Measurements from ENCODE around the gene BAZ1B. TPM values are rescaled to one million over a fixed set of nuclear protein-coding genes. Genes with fewer than 3 reads are reported as not detected.

The BAZ1B gene
- total RNA-seq, 2 donors from 2014 or later = 28.3 to 32.3 TPM

DNA sequence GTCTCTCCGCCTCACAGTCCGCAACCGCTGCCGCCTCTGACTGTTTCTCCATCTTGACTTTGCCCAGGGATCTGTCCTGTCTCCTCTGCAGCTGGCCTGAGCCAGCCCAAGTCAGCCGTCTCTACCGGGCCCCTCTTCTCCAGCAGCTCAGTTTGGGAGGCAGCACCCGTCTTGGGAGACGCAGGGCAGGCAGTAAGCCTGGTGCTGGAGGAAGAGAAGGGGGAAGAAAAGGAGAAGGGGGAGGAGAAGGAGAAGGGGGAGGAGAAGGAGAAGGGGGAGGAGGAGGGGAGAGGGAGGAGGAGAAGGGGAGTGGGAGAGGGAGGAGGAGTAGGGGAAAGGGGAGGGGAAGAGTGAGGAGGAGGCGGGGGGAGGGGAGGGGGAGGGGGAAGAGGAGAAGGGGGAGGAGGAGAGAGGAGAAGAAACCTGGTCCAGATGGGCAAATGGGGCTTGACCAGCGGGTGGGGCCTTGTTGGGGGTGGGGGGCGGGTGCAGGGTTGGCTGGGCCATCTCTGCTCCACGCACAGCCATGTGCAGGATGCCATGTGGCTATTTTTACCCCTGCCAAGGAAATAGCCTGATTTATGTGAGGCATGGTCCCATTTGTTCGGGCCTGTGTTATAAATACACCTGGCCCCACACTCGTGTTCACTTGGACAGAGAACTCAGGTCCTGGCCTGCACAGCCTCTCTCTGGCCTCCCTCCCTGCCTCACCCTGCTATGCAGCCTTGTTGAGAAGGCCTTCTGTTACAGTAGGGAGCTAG, 124.4 kb downstream of the BAZ1B start:
- Histone ChIP-seq H3K9me3 (no peaks in the 10 kb centered on the region), H3K36me3 (replicated peaks in 1 of 2; ENCODE audit: insufficient read depth in 1 of 2, low read depth in 2 of 2) (no peaks in the 10 kb centered on the region), H3K4me3 (no peak overlapping the region), H3K27me3 (no peaks in the 10 kb centered on the region), H3K27ac (no peak overlapping the region), H3K4me1 (no peaks in the 10 kb centered on the region)
- intact Hi-C loops (cut with DNase I) = no loop called here
- DNase-seq (no peak), ATAC-seq (no peak)
- 66 to 69% methylated on average over 8 to 13 of the region's 14 CpGs for WGBS, 2 donors
- no peak for TF ChIP-seq POLR2A (IDR thresholded peaks at IDR 0.05)
- TF ChIP-seq, protein P1, sequence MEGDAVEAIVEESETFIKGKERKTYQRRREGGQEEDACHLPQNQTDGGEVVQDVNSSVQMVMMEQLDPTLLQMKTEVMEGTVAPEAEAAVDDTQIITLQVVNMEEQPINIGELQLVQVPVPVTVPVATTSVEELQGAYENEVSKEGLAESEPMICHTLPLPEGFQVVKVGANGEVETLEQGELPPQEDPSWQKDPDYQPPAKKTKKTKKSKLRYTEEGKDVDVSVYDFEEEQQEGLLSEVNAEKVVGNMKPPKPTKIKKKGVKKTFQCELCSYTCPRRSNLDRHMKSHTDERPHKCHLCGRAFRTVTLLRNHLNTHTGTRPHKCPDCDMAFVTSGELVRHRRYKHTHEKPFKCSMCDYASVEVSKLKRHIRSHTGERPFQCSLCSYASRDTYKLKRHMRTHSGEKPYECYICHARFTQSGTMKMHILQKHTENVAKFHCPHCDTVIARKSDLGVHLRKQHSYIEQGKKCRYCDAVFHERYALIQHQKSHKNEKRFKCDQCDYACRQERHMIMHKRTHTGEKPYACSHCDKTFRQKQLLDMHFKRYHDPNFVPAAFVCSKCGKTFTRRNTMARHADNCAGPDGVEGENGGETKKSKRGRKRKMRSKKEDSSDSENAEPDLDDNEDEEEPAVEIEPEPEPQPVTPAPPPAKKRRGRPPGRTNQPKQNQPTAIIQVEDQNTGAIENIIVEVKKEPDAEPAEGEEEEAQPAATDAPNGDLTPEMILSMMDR (IDR thresholded peaks at IDR 0.05) = no peak

DNA sequence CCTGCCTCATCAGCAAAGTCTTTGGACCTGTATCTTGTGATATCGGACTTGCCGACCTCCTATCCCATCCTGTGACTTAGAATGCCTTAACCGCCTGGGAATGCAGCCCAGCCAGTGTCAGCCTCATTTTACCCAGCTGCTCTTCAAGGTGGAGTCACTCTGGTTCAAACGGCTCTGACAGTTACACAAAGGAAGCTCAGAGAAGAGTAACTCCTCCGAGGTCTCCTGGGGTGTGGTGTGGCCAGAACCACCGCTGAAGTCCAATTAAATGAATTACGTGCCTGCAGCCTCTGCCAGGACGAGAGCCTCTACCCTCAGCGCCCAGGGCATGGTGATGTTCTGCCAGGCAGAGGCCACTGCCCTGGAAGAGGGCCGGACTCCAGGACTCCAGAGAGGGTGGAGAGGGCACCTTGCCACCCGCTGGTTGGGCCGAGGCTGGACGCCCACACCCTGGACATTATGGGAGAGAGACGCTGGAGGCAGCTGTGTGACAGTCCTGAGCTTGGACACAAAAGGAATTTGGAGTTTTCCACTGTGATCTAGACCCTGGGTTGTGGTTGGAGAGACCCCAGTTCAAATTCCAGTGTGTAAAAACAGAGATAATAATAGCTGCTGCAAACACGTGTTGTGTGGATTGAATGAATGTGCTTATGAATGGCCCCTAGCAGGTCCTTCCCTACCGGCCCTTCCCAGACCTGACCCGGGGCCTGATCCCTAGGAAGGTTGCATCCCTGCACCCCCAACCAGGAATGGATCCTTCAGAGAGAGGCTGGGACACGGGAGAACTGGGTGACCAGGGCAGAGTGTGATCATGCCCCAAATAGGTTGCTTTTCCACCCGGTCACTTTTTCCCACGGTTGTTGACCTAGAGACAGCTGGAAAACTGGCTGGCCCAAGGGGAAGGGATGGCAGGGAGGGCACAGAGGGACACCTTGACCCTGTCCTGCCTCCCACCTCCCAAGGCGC, 126.3 kb downstream of the BAZ1B start:
- Histone ChIP-seq H3K4me3 (no peak overlapping the region), H3K27me3 (no peaks in the 10 kb centered on the region), H3K36me3 (replicated peaks in 1 of 2; ENCODE audit: insufficient read depth in 1 of 2, low read depth in 2 of 2) (no peaks in the 10 kb centered on the region), H3K4me1 (no peaks in the 10 kb centered on the region), H3K9me3 (no peaks in the 10 kb centered on the region), H3K27ac (no peak overlapping the region)
- no peak for DNase-seq
- TF ChIP-seq, protein P1 (IDR thresholded peaks at IDR 0.05) = no peak
- no peak for TF ChIP-seq POLR2A (IDR thresholded peaks at IDR 0.05)
- WGBS, 2 donors = 63 to 77% methylated on average over 15 to 21 of the region's 21 CpGs
- no peak for ATAC-seq
- intact Hi-C loops (cut with DNase I) = no loop called here

DNA sequence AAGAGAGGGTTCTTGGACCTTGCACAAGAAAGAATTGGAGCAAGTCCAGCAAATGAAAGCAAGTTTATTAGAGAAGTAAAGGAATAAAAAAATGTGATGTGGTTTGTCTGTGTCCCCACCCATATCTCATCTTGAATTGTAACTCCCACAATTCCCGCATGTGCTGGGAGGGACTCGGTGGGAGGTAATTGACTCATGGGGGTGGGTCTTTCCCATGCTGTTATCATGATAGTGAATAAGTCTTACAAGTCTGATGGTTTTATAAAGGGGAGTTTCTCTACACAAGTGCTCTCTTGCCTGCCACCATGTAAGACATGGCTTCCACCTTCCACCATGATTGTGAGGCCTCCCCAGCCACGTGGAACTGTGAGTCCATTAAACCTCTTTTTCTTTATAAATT, 127.7 kb downstream of the BAZ1B start:
- H3K9me3 ChIP-seq = no peaks in the 10 kb centered on the region
- no peak for TF ChIP-seq POLR2A (IDR thresholded peaks at IDR 0.05)
- TF ChIP-seq, protein P1 (IDR thresholded peaks at IDR 0.05) = no peak
- H3K27ac ChIP-seq = no peak overlapping the region
- no peaks in the 10 kb centered on the region for H3K36me3 ChIP-seq (replicated peaks in 1 of 2; ENCODE audit: insufficient read depth in 1 of 2, low read depth in 2 of 2)
- no peak for ATAC-seq
- DNase-seq = no peak
- no peak overlapping the region for H3K4me3 ChIP-seq
- WGBS, 2 donors = 48 to 60% methylated on average over 3 of the region's 3 CpGs
- intact Hi-C loops (cut with DNase I) = no loop called here
- H3K4me1 ChIP-seq = no peaks in the 10 kb centered on the region
- no peaks in the 10 kb centered on the region for H3K27me3 ChIP-seq

DNA sequence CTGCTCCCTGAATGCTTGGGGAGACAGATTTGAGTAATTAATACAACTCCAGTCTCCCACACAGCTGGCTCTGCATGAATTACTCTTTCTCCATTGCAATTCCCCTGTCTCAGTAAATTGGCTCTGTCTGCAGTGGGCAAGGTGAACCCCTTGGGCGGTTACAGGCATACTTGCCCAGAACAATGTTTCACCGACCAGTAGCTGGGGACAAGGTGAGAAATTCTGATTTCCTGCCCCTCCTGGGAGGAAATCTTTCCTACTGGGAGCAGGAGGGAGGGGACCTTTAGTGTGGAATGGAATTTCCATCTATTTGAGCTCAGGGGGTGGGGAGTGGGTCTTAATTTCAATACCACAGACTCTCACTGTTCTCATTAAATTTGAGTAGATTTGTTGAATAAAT, 130.7 kb downstream of the BAZ1B start:
- Histone ChIP-seq H3K9me3 (peaks cover 0 to 12% (median 3%) of the 10 kb centered on the region in 3 donors), H3K27me3 (no peaks in the 10 kb centered on the region), H3K4me3 (no peak overlapping the region), H3K27ac (no peak overlapping the region), H3K4me1 (no peaks in the 10 kb centered on the region), H3K36me3 (replicated peaks in 1 of 2; ENCODE audit: insufficient read depth in 1 of 2, low read depth in 2 of 2) (no peaks in the 10 kb centered on the region)
- DNase-seq (no peak), ATAC-seq (no peak)
- intact Hi-C loops (cut with DNase I) = no loop called here
- TF ChIP-seq POLR2A (IDR thresholded peaks at IDR 0.05) = no peak
- TF ChIP-seq, protein P1 (IDR thresholded peaks at IDR 0.05) = no peak
- WGBS, 2 donors = 51 to 71% methylated on average over 1 to 2 of the region's 2 CpGs

Small RNA genes within 50 kb of the gene (small RNA-seq; reads per million reads assigned to genes)
- gene RF00019 = not detected
- gene RNU6-1198P = not detected

Other genes starting within 250 kb of the BAZ1B start
- gene NSUN5, start 213.5 kb downstream of the BAZ1B start, total RNA-seq = 10 to 100 TPM; 18.8 to 27.2 TPM
- gene TRIM50, start 194.2 kb downstream of the BAZ1B start, total RNA-seq = 10 to 100 TPM; 16.2 to 22.3 TPM
- gene FKBP6, start 194.1 kb downstream of the BAZ1B start, total RNA-seq = not detected
- 1 to 10 TPM in 1 of 2 donors, under 1 TPM in 1; 0.26 to 3.0 TPM for gene FZD9, start 88.5 kb downstream of the BAZ1B start, total RNA-seq
- gene BCL7B, start 35.4 kb upstream of the BAZ1B start, total RNA-seq = 10 to 100 TPM; 44.4 to 90.0 TPM
- 10 to 100 TPM; 25.9 to 30.7 TPM for gene TBL2, start 56.3 kb upstream of the BAZ1B start, total RNA-seq
- gene MLXIPL, start 102.2 kb upstream of the BAZ1B start, total RNA-seq = 10 to 100 TPM; 13.5 to 33.0 TPM
- gene VPS37D, start 145.5 kb upstream of the BAZ1B start, total RNA-seq = 1 to 10 TPM; 1.3 to 6.0 TPM
- gene DNAJC30, start 161.2 kb upstream of the BAZ1B start, total RNA-seq = 1 to 10 TPM; 3.6 to 5.6 TPM
- 10 to 100 TPM; 34.3 to 43.3 TPM for gene BUD23, start 161.3 kb upstream of the BAZ1B start, total RNA-seq
- 10 to 100 TPM in 1 of 2 donors, 1 to 10 TPM in 1; 9.9 to 12.5 TPM for gene STX1A, start 197.4 kb upstream of the BAZ1B start, total RNA-seq
- gene ABHD11, start 216.5 kb upstream of the BAZ1B start, total RNA-seq = 10 to 100 TPM; 21.5 to 22.7 TPM
- gene CLDN3, start 248.0 kb upstream of the BAZ1B start, total RNA-seq = 100 to 1,000 TPM in 1 of 2 donors, 10 to 100 TPM in 1; 94.2 to 150 TPM

Data from body of pancreas (tissue), 4 donors.